ENCODE results near the gene ZNF41. TPM values are rescaled to one million over a fixed set of nuclear protein-coding genes. Genes with fewer than 3 reads are reported as not detected.

The ZNF41 gene
- total RNA-seq, 1 donor from 2014 or later, result 11.5 TPM

GRCh38 chrX:47467106-47467505 is 15.9 kb downstream of the ZNF41 start:
- intact Hi-C loops (cut with DNase I), result no loop called here
- no peak for DNase-seq
- H3K9me3 ChIP-seq, result no peaks in the 10 kb centered on the region
- H3K27ac ChIP-seq, result no peak overlapping the region
- H3K27me3 ChIP-seq, result no peaks in the 10 kb centered on the region
- H3K36me3 ChIP-seq, result peaks cover 6% of the 10 kb centered on the region
- no peaks in the 10 kb centered on the region for H3K4me1 ChIP-seq
- no peak for ATAC-seq
- TF ChIP-seq CTCF (IDR thresholded peaks at IDR 0.05), result no peak
- H3K4me3 ChIP-seq, result no peak overlapping the region

- no peak overlapping the region for H3K4me3 ChIP-seq
- H3K9me3 ChIP-seq, result no peaks in the 10 kb centered on the region
- intact Hi-C loops (cut with DNase I), result no loop called here
- DNase-seq, result no peak
- ATAC-seq, result no peak
- no peak overlapping the region for H3K27ac ChIP-seq
- H3K36me3 ChIP-seq, result peaks cover 3% of the 10 kb centered on the region
- H3K4me1 ChIP-seq, result no peaks in the 10 kb centered on the region
- no peaks in the 10 kb centered on the region for H3K27me3 ChIP-seq
- no peak for TF ChIP-seq CTCF (IDR thresholded peaks at IDR 0.05)
Measured at GRCh38 chrX:47460561-47460960, 22.5 kb downstream of the ZNF41 start.

GRCh38 chrX:47458528-47458927 is 24.5 kb downstream of the ZNF41 start:
- Histone ChIP-seq H3K4me3 (no peak overlapping the region), H3K4me1 (no peaks in the 10 kb centered on the region), H3K27ac (no peak overlapping the region), H3K27me3 (no peaks in the 10 kb centered on the region), H3K36me3 (peaks cover 3% of the 10 kb centered on the region), H3K9me3 (no peaks in the 10 kb centered on the region)
- ATAC-seq (no peak), DNase-seq (no peak)
- no peak for TF ChIP-seq CTCF (IDR thresholded peaks at IDR 0.05)
- intact Hi-C loops (cut with DNase I), result no loop called here

GRCh38 chrX:47456080-47456479 is 26.9 kb downstream of the ZNF41 start:
- no peak for DNase-seq
- Histone ChIP-seq H3K4me3 (no peak overlapping the region), H3K9me3 (no peaks in the 10 kb centered on the region), H3K4me1 (no peaks in the 10 kb centered on the region), H3K27me3 (no peaks in the 10 kb centered on the region), H3K36me3 (peaks cover 11% of the 10 kb centered on the region), H3K27ac (no peak overlapping the region)
- ATAC-seq, result no peak
- intact Hi-C loops (cut with DNase I), result no loop called here
- TF ChIP-seq CTCF (IDR thresholded peaks at IDR 0.05), result no peak

- Histone ChIP-seq H3K27ac (no peak overlapping the region), H3K4me1 (no peaks in the 10 kb centered on the region), H3K4me3 (no peak overlapping the region), H3K9me3 (peaks cover 5% of the 10 kb centered on the region), H3K36me3 (peaks cover 11% of the 10 kb centered on the region), H3K27me3 (no peaks in the 10 kb centered on the region)
- TF ChIP-seq CTCF (IDR thresholded peaks at IDR 0.05), result no peak
- no peak for ATAC-seq
- intact Hi-C loops (cut with DNase I), result no loop called here
- DNase-seq, result no peak
Measured at GRCh38 chrX:47452112-47452511, 30.9 kb downstream of the ZNF41 start.

- Histone ChIP-seq H3K27me3 (no peaks in the 10 kb centered on the region), H3K4me1 (no peaks in the 10 kb centered on the region), H3K27ac (no peak overlapping the region), H3K9me3 (peaks cover 5% of the 10 kb centered on the region), H3K36me3 (peaks cover 8% of the 10 kb centered on the region), H3K4me3 (no peak overlapping the region)
- no peak for TF ChIP-seq CTCF (IDR thresholded peaks at IDR 0.05)
- no peak for ATAC-seq
- no peak for DNase-seq
- intact Hi-C loops (cut with DNase I), result no loop called here
Measured at GRCh38 chrX:47448165-47448806, 34.7 kb downstream of the ZNF41 start.

Data from upper lobe of right lung (tissue), 1 donor.